Kidney glomerular epithelial cell (primary cell): ENCODE measurements around the gene FBN1.
A peak's percentile ranks its signal among the peaks of the same experiment; 100 is the strongest.

Experiments
- DNase-seq: peaks from one replicate; lab custom pipeline; 2025; lab: John Stamatoyannopoulos, UW

The FBN1 gene

DNA sequence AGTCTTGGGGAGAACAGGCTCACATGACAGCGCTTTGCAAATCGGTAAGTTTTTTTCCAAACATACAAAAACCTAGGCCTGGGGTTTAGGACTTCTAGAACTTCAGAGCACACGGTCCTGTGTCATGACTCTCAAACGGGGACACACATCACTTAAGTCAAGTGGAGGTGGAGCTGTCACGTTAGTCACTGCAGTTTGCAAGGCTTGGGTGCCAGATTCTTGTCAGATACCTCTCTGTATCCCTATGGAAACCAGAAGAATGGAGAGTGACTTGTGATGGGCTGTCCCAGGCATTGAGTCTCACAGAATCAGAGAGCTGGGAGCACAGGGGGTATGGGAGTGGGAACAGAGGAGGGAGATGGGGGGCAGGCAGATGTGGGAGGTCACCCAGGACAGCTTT lies 249.5 kb downstream of the FBN1 start:
- DNase-seq: no peak

DNA sequence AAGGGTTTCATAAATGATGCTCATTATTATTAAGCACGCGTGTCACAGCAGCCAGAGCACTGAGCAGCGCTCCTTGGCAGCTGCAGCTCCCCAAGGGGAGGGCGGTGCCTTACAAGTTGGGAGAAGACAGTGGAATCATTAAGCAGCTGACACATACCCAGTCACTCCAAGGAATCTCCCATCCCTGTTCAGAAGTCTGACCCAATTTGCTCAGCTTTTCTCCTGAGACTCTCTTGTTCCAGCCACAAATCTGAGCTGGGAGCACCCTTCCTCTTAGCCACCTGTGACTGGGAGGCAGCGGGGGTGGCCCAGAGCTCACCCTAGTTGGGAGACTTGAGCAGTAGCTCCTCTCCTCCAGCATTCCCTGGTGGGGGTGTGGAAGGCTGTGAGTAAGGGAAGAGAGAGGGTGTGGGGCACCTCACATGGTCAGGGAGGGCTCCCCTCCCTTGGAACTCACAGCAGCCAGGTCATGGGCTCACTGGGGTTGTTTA lies 249.9 kb downstream of the FBN1 start:
- no peak for DNase-seq

DNA sequence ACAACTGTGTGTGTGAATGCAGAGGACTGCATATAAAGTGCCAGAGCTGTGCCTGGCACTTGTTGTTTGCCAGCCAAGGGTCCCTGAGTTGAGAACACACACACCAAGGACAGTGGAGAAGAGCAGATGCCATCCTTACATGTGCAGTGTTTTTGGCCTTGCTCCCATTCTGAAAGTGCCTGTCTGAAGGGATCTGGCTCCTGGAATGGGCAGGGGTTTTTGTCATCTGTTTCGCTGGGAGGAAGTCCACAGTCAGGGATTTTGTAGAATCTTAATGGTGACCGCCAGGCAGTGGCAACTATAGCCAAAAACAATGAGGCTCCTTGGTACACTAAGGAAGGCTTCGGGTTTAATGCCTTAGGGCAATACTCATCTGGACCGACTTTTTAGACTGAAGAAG lies 250.5 kb downstream of the FBN1 start:
- DNase-seq: no peak

DNA sequence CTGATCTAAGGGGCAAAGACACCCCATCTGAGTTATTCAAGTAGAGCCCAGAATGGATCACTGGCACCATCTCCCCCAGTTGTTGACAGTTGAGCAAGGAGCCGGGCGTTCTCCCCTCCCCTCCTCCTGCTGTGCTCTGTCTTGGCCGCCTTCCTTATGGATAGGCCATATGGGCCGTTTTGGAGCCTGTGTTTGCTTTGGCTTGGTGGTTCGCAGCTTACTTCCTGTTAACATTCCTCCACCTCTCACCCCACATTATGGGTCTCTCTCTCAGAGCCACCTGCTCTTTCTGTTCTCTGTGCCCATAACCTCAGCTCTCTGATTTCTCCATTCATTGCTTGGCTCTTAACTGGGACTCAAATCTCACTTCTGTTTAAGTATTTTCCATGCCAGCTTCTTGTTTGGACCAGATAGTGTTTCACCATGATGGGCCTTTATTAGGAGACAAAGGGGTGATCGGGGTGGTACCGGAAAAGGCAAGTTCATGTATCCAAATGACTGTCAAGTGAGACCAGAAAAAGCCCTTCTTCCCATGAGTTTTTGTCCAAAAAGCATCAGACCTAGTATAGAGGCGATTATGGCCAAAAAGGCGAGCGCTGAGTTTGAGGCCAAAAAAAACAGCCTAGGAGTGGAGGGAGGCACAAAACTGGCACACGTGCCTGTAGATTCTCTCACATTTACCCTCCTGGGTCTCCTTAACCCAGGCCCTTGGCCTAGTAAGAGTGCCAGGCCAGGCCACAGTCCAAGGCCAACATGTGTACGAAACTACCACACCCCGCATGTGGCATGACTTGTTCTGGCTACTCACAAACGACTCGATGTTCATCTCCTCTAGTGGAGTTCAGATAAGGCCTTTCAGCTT lies 251.6 kb downstream of the FBN1 start:
- no peak for DNase-seq

DNA sequence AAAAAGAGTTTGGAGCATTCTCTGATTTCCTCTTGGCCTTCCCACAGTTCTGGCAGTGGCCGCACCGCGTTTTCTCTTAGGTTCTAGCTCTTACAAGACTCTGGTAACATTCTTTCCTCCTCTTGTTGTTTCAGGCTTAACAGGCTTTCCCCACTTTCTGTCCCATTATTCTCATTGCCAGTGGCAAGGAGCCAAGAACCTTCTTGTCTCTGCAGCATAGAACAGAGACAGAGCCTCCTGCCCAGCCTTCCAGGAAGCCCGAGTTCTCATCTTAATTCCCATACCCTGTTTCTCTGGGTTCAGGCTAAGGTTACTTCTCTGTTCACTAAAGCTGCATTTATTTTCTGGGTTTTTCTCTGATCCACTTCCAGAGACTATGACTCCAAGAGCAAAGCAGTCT lies 253.2 kb downstream of the FBN1 start:
- DNase-seq: no peak

DNA sequence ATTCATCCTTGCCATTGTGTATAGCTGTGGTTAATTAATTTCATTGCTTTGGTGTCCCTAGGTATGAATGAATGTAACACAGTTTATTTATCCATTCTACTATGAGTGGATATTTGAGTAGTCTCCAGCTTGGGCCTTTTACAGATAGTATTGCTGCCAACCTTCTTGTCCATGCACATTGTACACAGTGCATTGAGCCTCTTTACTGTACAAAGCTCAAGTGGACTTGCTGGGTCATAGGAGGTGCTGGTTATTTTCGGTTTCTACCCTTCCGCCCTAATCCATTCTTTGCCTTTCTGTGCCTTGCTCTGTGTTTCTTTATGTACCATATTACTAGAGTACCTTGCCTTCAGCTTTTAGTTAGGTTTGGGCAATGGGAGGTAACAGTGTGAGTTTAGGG lies 253.6 kb downstream of the FBN1 start:
- DNase-seq: no peak

DNA sequence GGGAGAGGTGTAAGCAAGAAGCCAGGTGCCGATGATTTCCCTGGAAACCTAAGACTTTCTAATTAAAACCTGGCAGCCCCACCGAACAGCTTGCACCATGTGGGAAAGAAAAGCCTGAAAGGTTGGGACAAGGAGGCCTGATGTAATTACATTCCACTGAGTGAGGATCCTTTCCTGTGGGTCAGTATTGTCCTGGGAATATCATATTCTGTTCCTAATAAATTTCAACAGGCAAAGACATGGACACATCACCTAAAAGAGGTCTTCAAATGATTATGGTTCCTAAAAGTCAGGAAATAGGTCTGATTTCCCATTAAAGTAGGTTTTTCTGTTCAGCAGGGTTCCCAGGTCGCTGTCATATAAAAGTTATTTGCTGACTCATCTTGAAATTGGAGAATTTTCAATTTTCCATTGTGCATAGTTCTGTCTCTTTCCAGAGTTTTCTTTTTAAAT lies 255.8 kb downstream of the FBN1 start:
- no peak for DNase-seq

DNA sequence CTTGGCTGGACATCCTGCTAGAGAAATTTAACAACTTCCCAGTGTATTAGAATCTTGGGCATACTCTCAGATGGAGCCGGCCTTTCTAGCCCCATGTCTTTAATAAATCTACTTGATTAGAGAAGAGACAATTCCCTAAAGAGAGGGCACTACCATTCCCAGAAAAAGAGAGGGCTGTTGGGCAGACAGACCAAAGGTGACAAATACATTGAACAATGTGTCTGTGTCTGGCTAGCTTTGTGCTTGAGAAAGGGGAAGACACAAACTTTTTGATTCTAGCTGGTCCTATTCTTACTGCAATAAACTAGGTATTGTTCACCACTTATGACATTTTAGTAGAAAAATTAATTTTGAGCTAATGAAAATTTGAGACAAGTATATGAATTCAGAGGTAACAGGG lies 256.6 kb downstream of the FBN1 start:
- DNase-seq: no peak

DNA sequence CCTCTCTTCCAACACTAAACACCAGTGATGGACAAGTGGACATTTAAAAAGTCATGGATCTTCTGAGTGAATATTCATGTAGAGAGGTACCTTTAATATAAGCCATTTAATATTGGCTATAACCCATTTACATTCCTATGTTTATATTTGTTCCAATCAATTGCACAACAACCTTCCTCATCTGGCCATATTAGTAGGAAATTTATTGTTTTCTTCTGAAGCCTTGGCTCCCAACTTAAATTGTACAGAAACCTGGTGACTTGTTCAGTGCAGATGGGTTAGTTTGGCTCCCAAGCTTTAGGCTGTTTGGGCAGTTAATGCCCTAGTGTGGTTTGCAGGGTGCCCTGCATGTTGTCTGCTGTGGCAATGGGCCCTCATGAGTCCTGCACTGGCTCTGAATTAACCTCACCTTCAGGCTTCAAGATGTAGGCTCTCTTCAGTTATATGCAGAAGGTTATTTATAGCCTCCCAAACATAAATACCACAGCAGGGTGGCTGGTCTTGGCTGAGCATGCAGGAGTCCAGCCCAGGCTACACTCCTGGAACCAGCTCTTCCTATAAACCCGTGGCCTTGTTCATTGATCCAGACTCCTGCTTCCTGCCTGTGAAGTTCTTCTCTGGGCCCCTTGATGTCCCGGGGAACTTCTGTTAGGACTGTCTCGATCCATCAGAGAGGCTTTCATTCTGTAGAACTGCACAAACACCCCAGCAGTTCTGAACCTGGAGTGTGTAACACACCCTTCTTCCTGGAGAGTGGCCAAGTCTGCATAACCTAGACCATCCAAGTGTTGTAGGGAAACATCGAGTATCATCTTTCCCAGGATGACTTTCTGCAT lies 257.3 kb downstream of the FBN1 start:
- no peak for DNase-seq

DNA sequence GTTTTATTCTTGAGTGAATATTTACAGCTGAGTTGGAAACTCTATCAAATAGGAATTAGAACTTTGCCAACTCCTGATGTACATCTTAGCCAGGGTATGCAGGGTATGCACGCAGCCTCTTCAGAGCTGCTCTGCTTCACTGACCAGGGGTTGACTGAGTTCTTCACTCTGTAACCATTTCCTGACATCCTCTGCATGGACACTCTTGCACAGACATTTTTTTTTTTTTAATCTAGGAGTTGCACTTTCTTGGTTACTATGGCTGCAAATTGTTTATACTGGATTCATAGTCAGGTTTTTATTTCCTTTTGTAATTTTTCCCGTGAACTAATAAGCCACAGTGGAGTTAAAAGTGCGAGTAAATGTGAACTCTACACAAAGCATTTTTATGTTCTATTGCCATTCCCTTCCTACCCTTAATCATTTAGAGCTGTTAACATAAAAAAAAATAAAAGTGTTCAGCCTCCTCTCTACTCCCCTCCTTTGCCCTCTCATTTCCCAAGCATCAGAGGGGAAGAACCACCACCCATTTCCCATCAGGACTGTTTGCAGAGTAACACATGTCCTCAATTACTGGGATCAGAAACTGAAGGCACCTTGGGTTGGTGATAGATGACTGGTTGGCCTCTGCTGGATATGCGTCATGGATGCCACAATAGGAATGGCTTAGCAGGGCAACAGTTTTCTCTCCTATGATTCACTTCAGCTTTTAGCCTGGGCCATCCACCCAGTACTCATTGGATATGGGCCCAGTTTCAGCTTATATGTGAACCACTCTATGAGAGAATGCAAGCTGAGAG lies 260.3 kb downstream of the FBN1 start:
- peak; percentile 58 for DNase-seq

DNA sequence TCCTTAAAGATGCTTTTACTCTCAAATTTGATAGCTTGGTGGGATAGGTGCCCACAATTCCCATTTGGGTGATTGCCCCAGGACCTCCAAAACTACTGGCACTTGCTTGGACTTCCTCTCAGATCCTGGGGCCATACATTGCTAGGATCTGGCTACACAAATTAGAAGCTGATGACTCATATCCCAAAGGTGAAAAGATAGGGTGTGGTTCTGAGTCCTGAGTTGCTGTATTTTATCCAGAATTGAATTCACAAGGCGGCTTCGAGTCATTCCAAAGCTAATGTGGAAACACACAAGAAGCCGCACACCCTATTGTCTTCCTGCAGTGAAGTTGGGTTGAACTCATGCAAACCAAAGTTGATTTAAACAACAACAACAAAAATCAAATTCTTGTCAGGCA lies 260.9 kb downstream of the FBN1 start:
- DNase-seq: no peak

DNA sequence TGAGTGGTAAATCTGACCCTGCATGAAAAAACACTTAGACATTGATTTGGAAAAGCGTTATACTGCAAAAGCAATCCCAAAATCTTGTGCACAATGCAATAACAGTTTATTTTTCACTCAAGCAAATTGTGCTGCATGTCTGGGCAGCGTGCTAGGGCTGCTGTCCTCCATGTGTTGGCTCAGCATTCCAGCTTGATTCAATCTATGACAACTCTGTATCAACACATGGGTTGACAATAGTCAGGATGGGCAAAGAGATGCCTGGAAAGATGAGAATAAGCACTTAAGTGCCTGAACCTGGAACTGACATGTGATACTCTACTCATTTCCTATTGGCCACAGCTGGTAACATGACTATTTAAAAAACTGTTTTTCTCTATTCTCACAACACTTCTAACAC lies 262.5 kb downstream of the FBN1 start:
- DNase-seq: no peak

DNA sequence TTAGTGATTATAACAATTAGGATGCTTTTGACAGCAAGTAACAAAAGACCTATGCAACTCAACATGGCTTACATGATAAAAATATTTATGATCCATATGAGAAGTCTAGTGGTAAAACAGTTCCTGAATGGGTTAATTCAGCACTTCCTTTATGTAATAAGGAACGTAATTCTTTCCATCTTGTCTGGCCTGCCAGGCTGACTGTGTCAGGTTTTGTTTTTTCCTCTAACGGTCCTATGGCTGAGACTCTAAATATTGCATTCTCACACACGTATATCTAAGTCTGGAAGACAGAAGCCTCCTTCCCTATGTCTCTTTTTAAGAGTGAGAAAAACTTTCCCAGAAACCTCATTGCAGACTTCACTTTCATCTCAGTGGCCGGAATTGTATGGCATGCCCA lies 263.6 kb downstream of the FBN1 start:
- no peak for DNase-seq

DNA sequence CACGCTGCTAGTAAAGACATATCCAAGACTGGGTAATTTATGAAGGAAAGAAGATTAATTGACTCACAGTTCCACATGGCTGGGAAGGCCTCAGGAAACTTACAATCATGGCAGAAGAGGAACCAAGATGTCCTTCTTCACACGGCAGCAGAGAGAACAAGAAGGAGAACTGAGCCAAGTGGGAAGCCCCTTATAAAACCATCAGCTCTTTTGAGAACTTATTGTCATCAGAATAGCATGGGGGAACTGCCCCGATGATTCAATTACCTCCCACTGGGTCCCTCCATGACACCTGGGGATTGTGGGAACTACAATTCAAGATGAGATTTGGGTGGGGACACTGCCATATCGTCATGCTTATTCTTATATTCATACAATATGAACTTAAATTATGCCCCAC lies 265.3 kb downstream of the FBN1 start:
- no peak for DNase-seq

DNA sequence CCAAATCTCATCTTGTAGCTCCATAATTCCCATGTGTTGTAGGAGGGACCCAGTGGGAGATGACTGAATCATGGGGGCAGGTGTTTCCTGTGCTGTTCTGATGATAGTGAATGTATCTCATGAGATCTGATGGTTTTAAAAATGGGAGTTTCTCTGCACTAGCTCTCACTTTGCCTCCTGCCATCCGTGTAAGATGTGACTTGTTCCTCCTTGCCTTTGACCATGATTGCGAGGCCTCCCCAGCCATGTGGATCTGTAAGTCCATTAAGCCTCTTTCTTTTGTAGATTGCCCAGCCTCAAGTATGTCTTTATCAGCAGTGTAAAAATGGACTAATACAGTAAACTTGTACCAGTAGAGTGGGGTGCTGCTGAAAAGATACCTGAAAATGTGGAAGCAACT lies 269.7 kb downstream of the FBN1 start:
- DNase-seq: no peak

DNA sequence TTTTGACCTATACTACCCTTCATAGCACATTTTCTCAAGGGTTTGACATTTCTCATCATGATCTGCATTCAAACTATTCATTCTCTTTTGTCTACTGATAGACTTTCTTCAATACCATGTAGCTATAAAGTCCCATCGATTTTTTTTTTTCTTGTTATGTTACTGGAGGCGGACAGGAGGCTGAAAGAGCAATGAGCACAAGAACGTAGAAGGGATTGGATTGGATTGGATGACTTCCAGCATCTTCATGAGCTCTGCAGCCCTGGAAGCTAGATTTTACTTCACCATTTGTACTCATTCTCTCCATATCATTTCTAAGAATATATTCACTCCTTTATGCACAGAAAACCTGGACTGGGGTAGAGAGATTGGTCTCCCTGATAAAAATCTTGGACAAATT lies 271.0 kb downstream of the FBN1 start:
- no peak for DNase-seq

DNA sequence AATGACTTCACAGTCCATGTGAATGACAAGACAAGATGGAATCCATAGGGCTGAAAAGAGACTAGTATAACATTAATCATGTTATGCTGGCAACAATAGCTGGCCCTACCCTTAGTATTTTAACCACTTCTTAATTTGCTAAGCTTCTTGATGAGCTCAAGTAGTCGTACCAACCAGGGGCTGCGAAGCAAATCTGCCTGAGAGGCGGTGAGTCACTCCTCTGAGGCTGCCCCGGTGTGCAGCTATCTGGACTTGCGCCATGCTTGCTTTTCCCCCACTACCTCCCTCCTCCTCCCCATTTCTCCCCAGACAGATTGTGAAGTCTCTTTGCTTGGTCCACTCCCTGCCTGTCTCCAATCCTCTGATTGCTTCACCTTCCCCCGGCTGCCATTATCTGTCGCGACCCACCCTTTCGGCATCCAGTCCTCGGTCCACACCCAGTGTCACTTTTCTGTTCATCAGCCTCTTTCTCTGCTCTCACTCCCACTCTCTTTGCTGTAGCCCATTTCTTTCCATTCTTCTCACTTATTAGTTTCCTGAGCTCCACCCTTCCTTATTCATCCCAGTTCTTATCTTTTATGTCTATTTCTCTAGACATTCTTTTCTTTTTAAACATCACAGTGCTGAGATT lies 271.6 kb downstream of the FBN1 start:
- DNase-seq: peak; percentile 59

DNA sequence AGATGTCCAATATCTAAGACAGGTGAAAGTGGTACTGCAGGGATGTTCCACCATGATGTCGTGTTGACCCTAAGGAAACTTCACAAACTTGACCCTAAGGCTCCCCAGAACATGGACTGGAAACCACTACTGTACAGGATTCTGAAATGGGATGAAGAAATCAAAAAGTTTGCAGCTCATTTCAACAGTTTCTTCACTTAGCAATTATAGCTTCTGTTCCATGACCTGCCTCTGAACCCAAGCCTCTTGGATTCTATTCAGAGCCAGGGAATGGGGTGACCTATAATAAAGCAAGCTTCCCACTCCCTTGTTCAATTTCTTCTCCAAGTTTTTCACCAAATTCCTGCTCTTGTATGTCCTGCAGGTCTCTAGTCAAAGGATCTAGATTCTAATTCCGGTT lies 273.5 kb downstream of the FBN1 start:
- DNase-seq: no peak

DNA sequence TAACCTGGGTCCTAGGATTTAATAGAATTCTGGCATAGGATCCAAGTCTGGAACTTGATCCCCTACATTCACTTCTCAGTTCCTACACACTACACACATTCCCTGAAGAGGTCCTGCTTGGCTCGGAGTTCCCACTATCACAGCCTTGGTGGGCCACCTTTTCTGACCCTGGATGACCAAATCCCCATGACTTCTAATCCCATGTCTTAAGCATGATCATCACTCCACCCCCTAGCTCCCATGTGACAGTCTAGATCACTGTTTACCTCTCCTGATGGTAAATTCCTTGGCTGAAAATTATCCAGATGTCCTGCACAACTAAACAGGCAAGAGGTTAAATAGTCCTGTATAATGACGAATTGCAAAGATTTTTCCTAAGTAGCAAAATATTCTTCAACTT lies 274.0 kb downstream of the FBN1 start:
- no peak for DNase-seq

DNA sequence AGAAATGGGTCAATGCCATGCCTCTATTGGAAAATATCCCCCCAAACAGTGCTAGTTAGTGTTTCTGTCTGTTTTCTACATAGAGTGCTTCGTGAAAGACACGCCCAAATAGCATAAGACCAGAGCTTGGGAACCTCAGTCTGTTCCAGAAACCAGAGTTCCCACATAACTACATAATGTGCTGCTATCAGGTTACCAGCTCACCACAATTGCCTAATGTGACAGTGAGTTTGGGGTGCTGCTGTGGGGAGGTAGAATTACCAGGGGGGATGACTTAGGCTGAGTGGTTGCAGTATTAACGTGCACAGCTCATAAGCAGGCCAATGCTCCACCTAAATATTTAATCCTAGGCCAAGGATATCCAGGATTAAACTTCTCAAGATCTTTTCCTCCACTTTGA lies 275.0 kb downstream of the FBN1 start:
- no peak for DNase-seq

DNA sequence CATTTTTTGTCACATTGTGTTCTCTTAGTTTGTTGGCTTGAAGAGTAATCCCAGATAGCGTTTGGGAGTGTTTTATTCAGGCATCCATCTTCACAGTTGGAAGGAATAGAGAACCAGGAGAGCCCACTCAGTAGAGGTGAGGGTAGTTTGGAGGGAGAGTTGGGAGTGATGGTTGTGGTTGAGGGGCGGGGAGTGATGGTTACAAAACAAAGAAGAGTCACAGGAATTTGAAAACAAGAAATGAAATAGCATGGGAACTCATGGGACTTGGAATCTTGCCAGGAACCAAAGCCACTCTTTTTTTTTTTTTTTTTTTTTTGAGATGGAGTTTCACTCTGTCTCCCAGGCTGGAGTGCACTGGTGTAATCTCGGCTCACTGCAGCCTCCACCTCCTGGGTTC lies 278.0 kb downstream of the FBN1 start:
- DNase-seq: no peak
